HEK293 (cell line): ENCODE data around the gene SPIB.

Source experiments
- CTCF ChIA-PET: fragments of 350-600 bp; formaldehyde crosslinking; extraction: SDS; loops from one replicate; lab custom pipeline; 2021; ENCODE audit warnings: antibody characterized with exemption; lab: Yijun Ruan, JAX
- POLR2A ChIA-PET: fragments of 300-600 bp; formaldehyde crosslinking; extraction: SDS; loops from one replicate; lab custom pipeline; 2020; ENCODE audit warnings: antibody characterized with exemption, inconsistent platforms; lab: Yijun Ruan, JAX
- H3K27ac ChIP-seq: fragments of 200-500 bp; sonication (Bioruptor generic); 2 replicates; pipeline ENCODE4 v1.5.1; 2014; ENCODE audit warnings: low read depth, low read length, control low read depth, inconsistent platforms; ENCODE audit errors: extremely low read depth
- H3K36me3 ChIP-seq, 2 experiments: fragments of 200-500 bp in 1 of 2; sonication (Bioruptor generic) in 1 of 2; 1 replicate in 1 of 2; 2 replicates in 1 of 2; pipeline ENCODE4 v1.5.1; 2014 to 2017; ENCODE audit warnings: inconsistent platforms in 2 of 2, low read length in 2 of 2; ENCODE audit not compliant: control insufficient read depth in 2 of 2, insufficient read depth in 1 of 2
- H3K4me1 ChIP-seq: fragments of 200-500 bp; sonication (Bioruptor generic); 2 replicates; pipeline ENCODE4 v1.5.1; 2014; ENCODE audit warnings: mild to moderate bottlenecking, low read length, inconsistent platforms; ENCODE audit not compliant: control insufficient read depth, insufficient read depth
- H3K4me3 ChIP-seq: 2 replicates; pipeline ENCODE4 v1.5.1; 2011; ENCODE audit warnings: low read depth, mild to moderate bottlenecking, control low read depth, low read length, moderate library complexity
- H3K9me3 ChIP-seq: fragments of 200-500 bp; sonication (Bioruptor generic); 2 replicates; pipeline ENCODE4 v1.5.1; 2014; ENCODE audit warnings: low read depth, low read length, inconsistent platforms; ENCODE audit not compliant: control insufficient read depth, insufficient read depth
- EGR2 ChIP-seq: fragments of 450-650 bp; formaldehyde crosslinking; IDR thresholded peaks from 2 replicates; pipeline ENCODE4 v1.5.1; 2016; ENCODE audit warnings: low read depth, missing biosample characterization, missing genetic modification characterization
- MYNN ChIP-seq: fragments of 450-650 bp; formaldehyde crosslinking; IDR thresholded peaks from 2 replicates; pipeline ENCODE4 v1.5.1; 2016; ENCODE audit warnings: missing biosample characterization, missing genetic modification characterization, borderline replicate concordance
- SP2 ChIP-seq: fragments of 450-650 bp; formaldehyde crosslinking; IDR thresholded peaks from 2 replicates; pipeline ENCODE4 v1.5.1; 2016; ENCODE audit warnings: missing biosample characterization, missing genetic modification characterization
- ZBTB7A ChIP-seq: fragments of 450-650 bp; formaldehyde crosslinking; IDR thresholded peaks from 2 replicates; pipeline ENCODE4 v1.5.1; 2016; ENCODE audit warnings: low read depth, missing biosample characterization, missing genetic modification characterization
- ZNF121 ChIP-seq: fragments of 450-650 bp; formaldehyde crosslinking; IDR thresholded peaks from 2 replicates; pipeline ENCODE4 v1.5.1; 2016; ENCODE audit warnings: missing biosample characterization, missing genetic modification characterization
- ZNF138 ChIP-seq: fragments of 450-650 bp; formaldehyde crosslinking; IDR thresholded peaks from 2 replicates; pipeline ENCODE4 v1.5.1; 2016; ENCODE audit warnings: missing biosample characterization, missing genetic modification characterization, borderline replicate concordance
- ZNF157 ChIP-seq: fragments of 450-650 bp; formaldehyde crosslinking; IDR thresholded peaks from 2 replicates; pipeline ENCODE4 v1.5.1; 2016; ENCODE audit warnings: missing biosample characterization, missing genetic modification characterization
- ZNF19 ChIP-seq: fragments of 450-650 bp; formaldehyde crosslinking; IDR thresholded peaks from 2 replicates; pipeline ENCODE4; 2016; ENCODE audit warnings: missing biosample characterization, missing genetic modification characterization, low read depth
- ZNF2 ChIP-seq: fragments of 450-650 bp; formaldehyde crosslinking; IDR thresholded peaks from 2 replicates; pipeline ENCODE4 v1.5.1; 2016; ENCODE audit warnings: missing biosample characterization, missing genetic modification characterization
- ZNF239 ChIP-seq: fragments of 450-650 bp; formaldehyde crosslinking; IDR thresholded peaks from 2 replicates; pipeline ENCODE4 v1.5.1; 2016; ENCODE audit warnings: missing biosample characterization, missing genetic modification characterization
- ZNF248 ChIP-seq: fragments of 450-650 bp; formaldehyde crosslinking; IDR thresholded peaks from 2 replicates; pipeline ENCODE4 v1.5.1; 2017; ENCODE audit warnings: missing biosample characterization, missing genetic modification characterization
- ZNF311 ChIP-seq: fragments of 450-650 bp; formaldehyde crosslinking; IDR thresholded peaks from 2 replicates; pipeline ENCODE4 v1.5.1; 2017; ENCODE audit warnings: missing biosample characterization, missing genetic modification characterization, borderline replicate concordance
- ZNF513 ChIP-seq: fragments of 450-650 bp; IDR thresholded peaks from 2 replicates; pipeline ENCODE4 v1.5.1; 2018; ENCODE audit warnings: missing biosample characterization, missing genetic modification characterization
- ZNF558 ChIP-seq: fragments of 450-650 bp; formaldehyde crosslinking; IDR thresholded peaks from 2 replicates; pipeline ENCODE4 v1.5.1; 2016; ENCODE audit warnings: missing biosample characterization, missing genetic modification characterization
- ZNF768 ChIP-seq: fragments of 450-650 bp; formaldehyde crosslinking; IDR thresholded peaks from 2 replicates; pipeline ENCODE4 v1.5.1; 2018; ENCODE audit warnings: missing biosample characterization, mild to moderate bottlenecking, missing genetic modification characterization
- ZSCAN30 ChIP-seq: fragments of 450-650 bp; IDR thresholded peaks from 2 replicates; pipeline ENCODE4 v1.5.1; 2018; ENCODE audit warnings: missing biosample characterization, mild to moderate bottlenecking, missing genetic modification characterization, moderate library complexity
- TF ChIP-seq, protein P1 (sequence below): fragments of 450-650 bp; formaldehyde crosslinking; IDR thresholded peaks from 2 replicates; pipeline ENCODE4 v1.5.1; 2016; ENCODE audit warnings: missing biosample characterization, missing genetic modification characterization, borderline replicate concordance
- TF ChIP-seq, protein P2 (sequence below): fragments of 450-650 bp; formaldehyde crosslinking; IDR thresholded peaks from 2 replicates; pipeline ENCODE4 v1.5.1; 2016; ENCODE audit warnings: missing biosample characterization, missing genetic modification characterization

The SPIB gene

GRCh38 chr19:50450369-50451222 lies 31.9 kb downstream of the SPIB start:
- no peaks in the 10 kb centered on the region for H3K9me3 ChIP-seq
- ChIA-PET CTCF (interaction anchor here (0.5 to 0.6 kb wide), 3 partner anchors 53 to 332 kb away, joined by 3 read pairs; no protein-coding TSS in a partner anchor), POLR2A (interaction anchor here (1.0 kb wide), 1 partner anchor 39 kb away, joined by 3 read pairs; no protein-coding TSS in a partner anchor)
- H3K36me3 ChIP-seq: no peaks in the 10 kb centered on the region
- no peak overlapping the region for H3K27ac ChIP-seq
- H3K4me3 ChIP-seq: no peak overlapping the region
- no peak for TF ChIP-seq ZNF19
- TF ChIP-seq ZNF121: 0 out of 2 replicates have a peak, but pooled peaks have one; percentile 42
- 0 out of 2 replicates have a peak, but pooled peaks have one; percentile 54 for TF ChIP-seq ZNF768
- H3K4me1 ChIP-seq: no peaks in the 10 kb centered on the region

GRCh38 chr19:50451223-50451534 lies 32.4 kb downstream of the SPIB start:
- no peak for TF ChIP-seq ZNF239
- TF ChIP-seq, protein P1, sequence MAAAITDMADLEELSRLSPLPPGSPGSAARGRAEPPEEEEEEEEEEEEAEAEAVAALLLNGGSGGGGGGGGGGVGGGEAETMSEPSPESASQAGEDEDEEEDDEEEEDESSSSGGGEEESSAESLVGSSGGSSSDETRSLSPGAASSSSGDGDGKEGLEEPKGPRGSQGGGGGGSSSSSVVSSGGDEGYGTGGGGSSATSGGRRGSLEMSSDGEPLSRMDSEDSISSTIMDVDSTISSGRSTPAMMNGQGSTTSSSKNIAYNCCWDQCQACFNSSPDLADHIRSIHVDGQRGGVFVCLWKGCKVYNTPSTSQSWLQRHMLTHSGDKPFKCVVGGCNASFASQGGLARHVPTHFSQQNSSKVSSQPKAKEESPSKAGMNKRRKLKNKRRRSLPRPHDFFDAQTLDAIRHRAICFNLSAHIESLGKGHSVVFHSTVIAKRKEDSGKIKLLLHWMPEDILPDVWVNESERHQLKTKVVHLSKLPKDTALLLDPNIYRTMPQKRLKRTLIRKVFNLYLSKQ (tag by site-specific recombination): no peak
- no peak for TF ChIP-seq ZNF311 (tag by site-specific recombination)
- TF ChIP-seq, all 188 proteins: peak for 0
- H3K36me3 ChIP-seq: no peaks in the 10 kb centered on the region
- H3K4me1 ChIP-seq: no peaks in the 10 kb centered on the region
- no peak overlapping the region for H3K27ac ChIP-seq
- no peak overlapping the region for H3K4me3 ChIP-seq
- ChIA-PET POLR2A (no interaction called here), CTCF (no interaction called here)
- H3K9me3 ChIP-seq: no peaks in the 10 kb centered on the region

GRCh38 chr19:50453243-50453642 lies 34.5 kb downstream of the SPIB start:
- Histone ChIP-seq H3K36me3 (no peaks in the 10 kb centered on the region), H3K4me3 (no peak overlapping the region), H3K9me3 (no peaks in the 10 kb centered on the region), H3K27ac (no peak overlapping the region), H3K4me1 (no peaks in the 10 kb centered on the region)
- ChIA-PET CTCF (interaction anchor here (0.6 to 2.3 kb wide), 4 partner anchors 8 to 85 kb away, joined by 3 to 12 read pairs (median 4); no protein-coding TSS in a partner anchor), POLR2A (no interaction called here)
- TF ChIP-seq, protein P2, sequence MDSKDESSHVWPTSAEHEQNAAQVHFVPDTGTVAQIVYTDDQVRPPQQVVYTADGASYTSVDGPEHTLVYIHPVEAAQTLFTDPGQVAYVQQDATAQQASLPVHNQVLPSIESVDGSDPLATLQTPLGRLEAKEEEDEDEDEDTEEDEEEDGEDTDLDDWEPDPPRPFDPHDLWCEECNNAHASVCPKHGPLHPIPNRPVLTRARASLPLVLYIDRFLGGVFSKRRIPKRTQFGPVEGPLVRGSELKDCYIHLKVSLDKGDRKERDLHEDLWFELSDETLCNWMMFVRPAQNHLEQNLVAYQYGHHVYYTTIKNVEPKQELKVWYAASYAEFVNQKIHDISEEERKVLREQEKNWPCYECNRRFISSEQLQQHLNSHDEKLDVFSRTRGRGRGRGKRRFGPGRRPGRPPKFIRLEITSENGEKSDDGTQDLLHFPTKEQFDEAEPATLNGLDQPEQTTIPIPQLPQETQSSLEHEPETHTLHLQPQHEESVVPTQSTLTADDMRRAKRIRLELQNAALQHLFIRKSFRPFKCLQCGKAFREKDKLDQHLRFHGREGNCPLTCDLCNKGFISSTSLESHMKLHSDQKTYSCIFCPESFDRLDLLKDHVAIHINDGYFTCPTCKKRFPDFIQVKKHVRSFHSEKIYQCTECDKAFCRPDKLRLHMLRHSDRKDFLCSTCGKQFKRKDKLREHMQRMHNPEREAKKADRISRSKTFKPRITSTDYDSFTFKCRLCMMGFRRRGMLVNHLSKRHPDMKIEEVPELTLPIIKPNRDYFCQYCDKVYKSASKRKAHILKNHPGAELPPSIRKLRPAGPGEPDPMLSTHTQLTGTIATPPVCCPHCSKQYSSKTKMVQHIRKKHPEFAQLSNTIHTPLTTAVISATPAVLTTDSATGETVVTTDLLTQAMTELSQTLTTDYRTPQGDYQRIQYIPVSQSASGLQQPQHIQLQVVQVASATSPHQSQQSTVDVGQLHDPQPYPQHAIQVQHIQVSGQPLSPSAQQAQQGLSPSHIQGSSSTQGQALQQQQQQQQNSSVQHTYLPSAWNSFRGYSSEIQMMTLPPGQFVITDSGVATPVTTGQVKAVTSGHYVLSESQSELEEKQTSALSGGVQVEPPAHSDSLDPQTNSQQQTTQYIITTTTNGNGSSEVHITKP (tag by site-specific recombination): no peak
- TF ChIP-seq ZBTB7A (tag by site-specific recombination) (no peak), ZNF2 (tag by site-specific recombination) (no peak), ZNF513 (no peak), ZNF157 (no peak), ZSCAN30 (tag by site-specific recombination) (no peak), ZNF558 (tag by site-specific recombination) (no peak), ZNF248 (tag by site-specific recombination) (no peak), SP2 (no peak), EGR2 (no peak), ZNF138 (no peak), MYNN (tag by site-specific recombination) (no peak)
